A549 (cell line): ENCODE data around the gene DDX10. TPM values are rescaled to one million over a fixed set of nuclear protein-coding genes. Genes with fewer than 3 reads are reported as not detected.

Source experiments
- ATAC-seq, 2 experiments: fragments of 200-7000 bp in 1 of 2; fragments of >200 bp in 1 of 2; cut with Nextera tagmentation in 1 of 2; cut with Tn5 transposase in 1 of 2; 3 replicates each; pipeline versions ENCODE4 v1.8.0 to v1.9.1; 2018 to 2020; ENCODE audit warnings: mild to moderate bottlenecking in 1 of 2, moderate library complexity in 1 of 2
- CTCF ChIA-PET: fragments of 300-600 bp; sonication (Branson Sonifier 250); formaldehyde crosslinking; extraction: SDS; loops from one replicate; lab custom pipeline; 2021; ENCODE audit warnings: antibody characterized with exemption, inconsistent platforms; lab: Yijun Ruan, JAX
- POLR2A ChIA-PET: fragments of 350-600 bp; formaldehyde crosslinking; extraction: SDS; loops from one replicate; lab custom pipeline; 2021; ENCODE audit warnings: antibody characterized with exemption, inconsistent platforms; lab: Yijun Ruan, JAX
- DNase-seq, 2 experiments: peaks; one replicate each; pipeline versions ENCODE4 v3.0.0 to v3.0.0-alpha.2; 2011 to 2016; ENCODE audit warnings: low read depth in 1 of 2, low spot score in 1 of 2
- FAIRE-seq: peaks from 2 replicates; lab custom pipeline; 2011; peaks lifted over from hg19 to GRCh38; lab: Jason Lieb, UNC
- H3K27ac ChIP-seq, 2 experiments: fragments of >200 bp; sonication (Bioruptor Twin); formaldehyde crosslinking; 3 replicates each; pipeline ENCODE4 v1.5.1; 2016 to 2017
- H3K4me1 ChIP-seq: fragments of >200 bp; sonication (Bioruptor Twin); formaldehyde crosslinking; 3 replicates; pipeline ENCODE4 v1.6.1; 2016
- H3K4me2 ChIP-seq: fragments of >200 bp; sonication (Bioruptor Twin); formaldehyde crosslinking; 3 replicates; pipeline ENCODE4 v1.6.1; 2016
- H3K4me3 ChIP-seq: fragments of >200 bp; sonication (Bioruptor Twin); formaldehyde crosslinking; 3 replicates; pipeline ENCODE4 v1.5.1; 2016
- H3K9me3 ChIP-seq: fragments of >200 bp; sonication (Bioruptor Twin); formaldehyde crosslinking; 3 replicates; pipeline ENCODE4 v1.6.1; 2016
- EHMT2 ChIP-seq: fragments of 200-600 bp; sonication (generic); IDR thresholded peaks from 2 replicates; pipeline ENCODE4 v1.6.1; 2016; ENCODE audit warnings: antibody characterized with exemption, low read depth, mild to moderate bottlenecking, moderate library complexity
- HOXB5 ChIP-seq: fragments of 250-450 bp; sonication (Bioruptor Pico); IDR thresholded peaks from 2 replicates; pipeline ENCODE4 v1.5.0; 2020; ENCODE audit warnings: mild to moderate bottlenecking, moderate library complexity
- KDM1A ChIP-seq: fragments of 200-600 bp; sonication (generic); IDR thresholded peaks from 2 replicates; pipeline ENCODE4 v1.6.1; 2016; ENCODE audit warnings: low read depth, mild to moderate bottlenecking
- MAFK ChIP-seq: fragments of 450-650 bp; IDR thresholded peaks from 2 replicates; pipeline ENCODE4 v1.6.1; 2014; ENCODE audit not compliant: partially characterized antibody
- MYC ChIP-seq: IDR thresholded peaks from 2 replicates; pipeline ENCODE4 v1.6.1; 2012; ENCODE audit warnings: mild to moderate bottlenecking, inconsistent platforms, low read length, improper control_type of control experiment, borderline replicate concordance
- RCOR1 ChIP-seq: fragments of 150-350 bp; IDR thresholded peaks from 2 replicates; pipeline ENCODE4 v1.6.1; 2014; ENCODE audit warnings: antibody characterized with exemption, low read length, low read depth
- SMC3 ChIP-seq: fragments of >200 bp; sonication (Bioruptor Twin); formaldehyde crosslinking; IDR thresholded peaks from 3 replicates; pipeline ENCODE4 v1.6.1; 2018; ENCODE audit warnings: inconsistent platforms
- TP53 ChIP-seq: fragments of 250-450 bp; sonication (Bioruptor Pico); IDR thresholded peaks from 2 replicates; pipeline ENCODE4 v1.5.0; 2021; ENCODE audit warnings: mild to moderate bottlenecking, moderate library complexity
- WGBS: methylation state at CpG from one replicate; pipeline ENCODE4 v1.1.6; 2017; ENCODE audit errors: missing lambda C conversion rate; 5-methylcytosine and 5-hydroxymethylcytosine counted together
- polyA plus RNA-seq, 4 experiments: library from polyadenylated mRNA; depleted of rRNA in 3 of 4; stranded (reverse); fragments of >200 nt; fragmentation: RNase III in 1 of 4; extraction: RNeasy Plus Mini Kit Qiagen cat#74134 plus additional on column Dnase treatment in 1 of 4; gene quantifications; 2 replicates in 3 of 4; 3 replicates in 1 of 4; pipeline ENCODE4 v1.2.3, GENCODE V29; 2011 to 2017
- TF ChIP-seq, protein P1 (sequence below): fragments of >200 bp; sonication (Bioruptor Twin); formaldehyde crosslinking; IDR thresholded peaks from 3 replicates; pipeline ENCODE4 v1.6.1; 2016
- TF ChIP-seq, protein P2 (sequence below): IDR thresholded peaks from 2 replicates; pipeline ENCODE4 v1.6.1; 2012; ENCODE audit warnings: low read depth, borderline replicate concordance
- TF ChIP-seq, protein P3 (sequence below): fragments of >200 bp; sonication (Bioruptor Twin); formaldehyde crosslinking; IDR thresholded peaks from 3 replicates; pipeline ENCODE4 v1.5.1; 2016

DDX10 gene
- polyA plus RNA-seq, 2 of the 4 experiments (the other 2 are of a cell fraction): 46.0 to 189 TPM

DNA sequence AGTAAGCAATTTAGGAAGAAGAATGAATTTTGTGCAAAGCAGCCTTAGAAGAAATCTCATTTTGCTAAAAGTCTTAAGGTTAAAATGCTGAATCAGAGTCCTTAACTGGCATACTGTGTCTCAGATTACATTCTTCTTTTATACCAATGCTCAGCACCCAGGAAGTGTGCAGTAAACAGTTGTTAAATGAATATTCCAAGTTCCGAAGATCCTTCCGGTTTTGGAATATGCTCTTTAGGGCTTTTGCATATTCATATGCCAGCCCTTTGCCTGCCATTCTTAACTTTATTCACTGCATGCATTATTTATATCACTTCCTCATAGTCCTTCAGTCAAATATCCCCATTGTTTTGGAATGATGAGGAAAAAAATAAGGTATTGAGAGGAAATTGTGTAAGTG lies 242.0 kb downstream of the DDX10 start:
- FAIRE-seq (no peak), DNase-seq (no peak), ATAC-seq (peak in 1 of 2 experiments; percentile 61; a peak in 3 of 6 replicates)
- ChIA-PET POLR2A (no interaction called here), CTCF (no interaction called here)
- H3K27ac ChIP-seq: peak overlapping the region; percentile 51 to 71; a peak in 5 of 6 replicates
- TF ChIP-seq MAFK (peak; percentile 41), RCOR1 (no peak)
- no peak overlapping the region for H3K4me3 ChIP-seq
- 16% methylated on average over 2 of the region's 2 CpGs for WGBS
- H3K4me1 ChIP-seq: peaks cover 38% of the 10 kb centered on the region
- no peaks in the 10 kb centered on the region for H3K9me3 ChIP-seq
- H3K4me2 ChIP-seq: peak overlapping the region; percentile 62

DNA sequence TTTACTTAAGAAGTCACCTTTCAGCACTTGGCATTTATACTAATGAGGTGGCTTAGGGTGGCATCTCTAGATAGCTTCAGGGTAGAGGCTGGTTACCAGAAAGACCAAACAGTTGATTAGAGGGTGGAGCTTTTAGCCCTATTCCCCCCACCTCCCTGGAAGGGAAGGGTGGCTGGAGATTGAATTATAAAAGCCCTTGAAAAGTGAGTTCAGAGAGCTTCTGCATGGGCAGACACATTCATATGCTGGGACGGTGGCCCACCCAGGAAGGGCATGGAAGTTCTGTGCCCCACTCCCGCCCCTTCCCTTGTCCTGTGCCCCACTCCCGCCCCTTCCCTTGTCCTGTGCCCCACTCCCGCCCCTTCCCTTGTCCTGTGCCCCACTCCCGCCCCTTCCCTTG lies 244.2 kb downstream of the DDX10 start:
- ATAC-seq (no peak), DNase-seq (no peak), FAIRE-seq (no peak)
- Histone ChIP-seq H3K9me3 (no peaks in the 10 kb centered on the region), H3K4me3 (no peak overlapping the region), H3K4me2 (no peak overlapping the region), H3K27ac (peak overlapping the region in 1 of 2 experiments; percentile 49; a peak in 2 of 6 replicates), H3K4me1 (peaks cover 33% of the 10 kb centered on the region)
- TF ChIP-seq HOXB5 (CRISPR knock-in tag): no peak
- TF ChIP-seq, protein P1, sequence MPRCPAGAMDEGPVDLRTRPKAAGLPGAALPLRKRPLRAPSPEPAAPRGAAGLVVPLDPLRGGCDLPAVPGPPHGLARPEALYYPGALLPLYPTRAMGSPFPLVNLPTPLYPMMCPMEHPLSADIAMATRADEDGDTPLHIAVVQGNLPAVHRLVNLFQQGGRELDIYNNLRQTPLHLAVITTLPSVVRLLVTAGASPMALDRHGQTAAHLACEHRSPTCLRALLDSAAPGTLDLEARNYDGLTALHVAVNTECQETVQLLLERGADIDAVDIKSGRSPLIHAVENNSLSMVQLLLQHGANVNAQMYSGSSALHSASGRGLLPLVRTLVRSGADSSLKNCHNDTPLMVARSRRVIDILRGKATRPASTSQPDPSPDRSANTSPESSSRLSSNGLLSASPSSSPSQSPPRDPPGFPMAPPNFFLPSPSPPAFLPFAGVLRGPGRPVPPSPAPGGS: no peak
- no peak for TF ChIP-seq MYC
- no peak for TF ChIP-seq KDM1A
- no peak for TF ChIP-seq SMC3
- TF ChIP-seq, protein P2, sequence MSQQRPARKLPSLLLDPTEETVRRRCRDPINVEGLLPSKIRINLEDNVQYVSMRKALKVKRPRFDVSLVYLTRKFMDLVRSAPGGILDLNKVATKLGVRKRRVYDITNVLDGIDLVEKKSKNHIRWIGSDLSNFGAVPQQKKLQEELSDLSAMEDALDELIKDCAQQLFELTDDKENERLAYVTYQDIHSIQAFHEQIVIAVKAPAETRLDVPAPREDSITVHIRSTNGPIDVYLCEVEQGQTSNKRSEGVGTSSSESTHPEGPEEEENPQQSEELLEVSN: no peak
- 94% methylated on average over 1 of the region's 5 CpGs for WGBS
- CTCF ChIA-PET: no interaction called here
- POLR2A ChIA-PET: no interaction called here

DNA sequence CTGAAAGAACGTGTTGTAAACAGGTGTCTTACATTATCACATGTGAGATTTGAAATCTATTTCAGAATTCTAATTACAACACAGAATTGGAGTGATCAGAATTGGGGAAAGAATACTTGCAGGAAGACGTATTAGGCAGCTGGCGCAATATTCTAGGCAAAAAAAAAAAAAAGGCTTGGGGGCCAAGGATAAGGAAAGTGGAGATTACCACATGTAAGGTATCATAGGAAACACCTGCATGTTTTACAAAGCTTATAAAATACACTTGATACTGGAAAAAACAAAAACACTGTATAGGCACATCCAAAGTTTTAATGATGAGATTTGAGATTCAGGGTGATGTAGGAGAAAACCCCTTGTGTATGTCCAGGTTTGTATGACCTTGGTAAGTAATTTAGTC lies 245.1 kb downstream of the DDX10 start:
- no peak for ATAC-seq
- H3K4me2 ChIP-seq: no peak overlapping the region
- TF ChIP-seq, protein P3, sequence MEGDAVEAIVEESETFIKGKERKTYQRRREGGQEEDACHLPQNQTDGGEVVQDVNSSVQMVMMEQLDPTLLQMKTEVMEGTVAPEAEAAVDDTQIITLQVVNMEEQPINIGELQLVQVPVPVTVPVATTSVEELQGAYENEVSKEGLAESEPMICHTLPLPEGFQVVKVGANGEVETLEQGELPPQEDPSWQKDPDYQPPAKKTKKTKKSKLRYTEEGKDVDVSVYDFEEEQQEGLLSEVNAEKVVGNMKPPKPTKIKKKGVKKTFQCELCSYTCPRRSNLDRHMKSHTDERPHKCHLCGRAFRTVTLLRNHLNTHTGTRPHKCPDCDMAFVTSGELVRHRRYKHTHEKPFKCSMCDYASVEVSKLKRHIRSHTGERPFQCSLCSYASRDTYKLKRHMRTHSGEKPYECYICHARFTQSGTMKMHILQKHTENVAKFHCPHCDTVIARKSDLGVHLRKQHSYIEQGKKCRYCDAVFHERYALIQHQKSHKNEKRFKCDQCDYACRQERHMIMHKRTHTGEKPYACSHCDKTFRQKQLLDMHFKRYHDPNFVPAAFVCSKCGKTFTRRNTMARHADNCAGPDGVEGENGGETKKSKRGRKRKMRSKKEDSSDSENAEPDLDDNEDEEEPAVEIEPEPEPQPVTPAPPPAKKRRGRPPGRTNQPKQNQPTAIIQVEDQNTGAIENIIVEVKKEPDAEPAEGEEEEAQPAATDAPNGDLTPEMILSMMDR: no peak
- no peak for TF ChIP-seq EHMT2
- TF ChIP-seq, all 56 proteins: peak for 0
- FAIRE-seq (no peak), DNase-seq (no peak)
- H3K4me1 ChIP-seq: peaks cover 41% of the 10 kb centered on the region
- CTCF ChIA-PET: no interaction called here
- no peak overlapping the region for H3K27ac ChIP-seq
- H3K4me3 ChIP-seq: no peak overlapping the region
- WGBS: 85% methylated on average over 3 of the region's 3 CpGs
- no peaks in the 10 kb centered on the region for H3K9me3 ChIP-seq
- POLR2A ChIA-PET: no interaction called here

DNA sequence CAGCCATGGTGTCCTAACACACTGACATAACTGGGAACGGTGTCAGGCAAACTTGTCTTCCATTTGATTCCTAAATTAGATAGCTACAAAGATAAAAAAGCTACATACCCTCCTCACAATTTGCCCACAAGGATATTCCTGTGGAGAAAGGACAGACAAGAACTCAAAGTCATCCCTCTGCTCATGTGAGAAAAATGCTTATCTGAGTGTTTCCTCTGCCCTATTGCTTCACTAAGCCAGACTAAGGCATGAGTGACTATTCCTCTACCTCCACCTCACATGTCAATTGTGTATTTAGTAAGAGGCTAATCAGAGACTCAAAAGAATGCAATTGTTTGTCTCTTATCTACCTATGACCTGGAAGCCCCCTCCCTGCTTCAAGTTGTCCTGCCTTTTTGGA lies 247.7 kb downstream of the DDX10 start:
- CTCF ChIA-PET: interaction anchor here (1.5 kb wide), 1 partner anchor 12 kb away, joined by 4 read pairs; no protein-coding TSS in a partner anchor
- Histone ChIP-seq H3K4me3 (no peak overlapping the region), H3K4me1 (peaks cover 44% of the 10 kb centered on the region), H3K9me3 (no peaks in the 10 kb centered on the region), H3K27ac (peak overlapping the region in 1 of 2 experiments; percentile 46; a peak in 2 of 6 replicates)
- POLR2A ChIA-PET: no interaction called here
- TF ChIP-seq EHMT2: no peak
- TF ChIP-seq, all 56 proteins: peak for 0
- FAIRE-seq: no peak
- 100% methylated on average over 1 of the region's 1 CpG for WGBS
- no peak for ATAC-seq
- DNase-seq: no peak
- no peak overlapping the region for H3K4me2 ChIP-seq

DNA sequence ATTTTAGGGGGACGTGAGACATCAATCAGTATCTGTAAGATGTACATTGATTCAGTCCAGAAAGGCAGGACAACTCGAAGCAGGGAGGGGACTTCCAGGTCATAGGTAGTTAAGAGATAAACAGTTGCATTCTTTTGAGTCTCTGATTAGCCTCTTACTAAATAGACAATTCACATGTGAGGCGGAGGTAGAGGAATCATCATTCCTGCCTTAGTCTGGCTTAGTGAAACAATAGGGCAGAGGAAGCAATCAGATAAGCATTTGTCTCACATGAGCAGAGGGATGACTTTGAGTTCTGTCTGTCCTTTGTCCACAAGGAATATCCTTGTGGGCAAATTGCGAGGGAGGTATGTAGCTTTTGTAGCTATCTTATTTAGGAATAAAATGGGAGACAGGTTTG lies 248.3 kb downstream of the DDX10 start:
- DNase-seq (no peak), ATAC-seq (no peak), FAIRE-seq (no peak)
- POLR2A ChIA-PET: no interaction called here
- WGBS: 74% methylated on average over 4 of the region's 4 CpGs
- no peaks in the 10 kb centered on the region for H3K9me3 ChIP-seq
- no peak for TF ChIP-seq TP53
- no peak overlapping the region for H3K4me3 ChIP-seq
- CTCF ChIA-PET: no interaction called here
- H3K4me2 ChIP-seq: no peak overlapping the region
- H3K27ac ChIP-seq: 0 out of 6 replicates have a peak overlapping the region, but pooled peaks of 1 of the 2 experiments have one; percentile 37
- peaks cover 40% of the 10 kb centered on the region for H3K4me1 ChIP-seq
